ACHN (cell line): ENCODE data around the gene GNAS-AS1.

Source experiments
- DNase-seq: peaks from one replicate; pipeline ENCODE4 v3.0.0-alpha.2; 2015
- in situ Hi-C: cut with HindIII; loops from 2 replicates; pipeline ENCODE4 v1.10.0; 2017; ENCODE audit warnings: low sequenced_read_pairs, low pct_ligation_motif_present, low pct_unique_long_range_greater_than_20kb

The GNAS-AS1 gene

DNA sequence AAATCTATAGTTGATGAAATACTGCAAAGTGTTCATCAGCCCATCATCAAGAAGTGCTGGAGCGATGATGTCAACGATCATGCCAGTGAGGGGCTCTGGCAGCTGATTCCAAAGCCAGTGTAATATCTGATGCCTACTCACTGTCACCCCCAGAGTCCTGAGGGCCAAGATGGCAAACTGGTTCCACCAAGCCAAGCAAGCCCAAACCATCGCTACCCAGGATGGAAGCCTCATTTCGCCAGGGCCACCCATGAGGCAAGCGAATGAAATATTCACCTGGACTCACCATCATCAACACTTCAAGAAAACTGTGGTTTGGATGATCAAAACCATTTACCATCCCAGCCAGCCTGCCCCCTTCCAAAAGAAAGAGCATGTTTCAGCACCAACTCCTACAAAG lies 76.5 kb downstream of the GNAS-AS1 start:
- in situ Hi-C loops, result no loop called here
- no peak for DNase-seq

DNA sequence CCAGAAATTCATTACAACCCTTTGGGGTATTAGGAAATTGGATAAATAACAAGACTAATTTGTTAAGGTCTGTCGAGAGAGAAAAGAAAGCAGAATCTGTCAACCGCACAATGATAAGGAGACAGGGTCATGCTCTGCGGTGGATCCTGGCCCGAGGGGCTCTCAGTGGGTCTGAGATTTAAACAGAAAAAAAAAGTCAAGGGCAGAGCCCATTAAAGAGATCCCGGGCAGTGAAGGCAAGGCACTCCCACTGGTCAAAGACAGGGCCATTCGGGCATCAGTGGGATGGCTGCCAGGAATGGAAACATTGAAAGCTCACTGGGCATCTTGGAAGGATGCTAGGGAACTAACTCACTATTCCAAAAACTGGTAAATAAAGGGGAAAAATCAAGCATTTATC lies 77.9 kb downstream of the GNAS-AS1 start:
- DNase-seq, result no peak
- in situ Hi-C loops, result no loop called here
